ENCODE measurements around the gene MICAL2. TPM values are rescaled to one million over a fixed set of nuclear protein-coding genes. Genes with fewer than 3 reads are reported as not detected.
A peak's percentile ranks its signal among the peaks of the same experiment; 100 is the strongest.

MICAL2 gene
- total RNA-seq, 1 donor from 2014 or later, result 79.6 TPM

GRCh38 chr11:12200991-12201985 is 90.9 kb downstream of the MICAL2 start:
- peak; percentile 69 to 100 for DNase-seq (ENCODE audit: low read depth in 2 of 2)

- no peak for DNase-seq (ENCODE audit: low read depth in 2 of 2)
Measured at GRCh38 chr11:12202661-12203310, 92.4 kb downstream of the MICAL2 start.

GRCh38 chr11:12204506-12204905 is 94.1 kb downstream of the MICAL2 start:
- DNase-seq (ENCODE audit: low read depth in 2 of 2), result no peak

- no peak for DNase-seq (ENCODE audit: low read depth in 2 of 2)
Measured at GRCh38 chr11:12205330-12205729, 94.9 kb downstream of the MICAL2 start.

GRCh38 chr11:12206529-12206928 is 96.1 kb downstream of the MICAL2 start:
- DNase-seq (ENCODE audit: low read depth in 2 of 2), result no peak

- no peak for DNase-seq (ENCODE audit: low read depth in 2 of 2)
Measured at GRCh38 chr11:12207384-12208150, 97.2 kb downstream of the MICAL2 start.

GRCh38 chr11:12209096-12209495 is 98.7 kb downstream of the MICAL2 start:
- no peak for DNase-seq (ENCODE audit: low read depth in 2 of 2)

DNA sequence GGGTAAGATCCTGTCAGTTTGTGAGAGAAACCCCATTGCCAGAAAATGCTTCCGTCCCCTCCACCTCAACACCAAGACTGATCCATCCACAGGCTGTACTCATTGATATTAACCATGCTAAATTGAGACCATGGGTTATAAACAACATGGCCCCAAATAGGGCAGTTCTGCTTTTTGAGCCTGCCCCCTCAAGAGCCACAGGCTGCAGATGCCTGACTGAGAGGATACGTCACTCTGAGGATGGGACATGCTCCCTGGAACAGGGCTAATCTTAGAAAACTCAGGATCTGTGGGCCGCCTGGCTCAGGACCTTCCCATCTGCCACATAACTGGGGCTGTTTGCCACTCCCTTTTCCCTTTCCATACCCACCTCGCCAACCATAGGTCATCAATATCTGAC is 99.8 kb downstream of the MICAL2 start:
- no peak for DNase-seq (ENCODE audit: low read depth in 2 of 2)

DNA sequence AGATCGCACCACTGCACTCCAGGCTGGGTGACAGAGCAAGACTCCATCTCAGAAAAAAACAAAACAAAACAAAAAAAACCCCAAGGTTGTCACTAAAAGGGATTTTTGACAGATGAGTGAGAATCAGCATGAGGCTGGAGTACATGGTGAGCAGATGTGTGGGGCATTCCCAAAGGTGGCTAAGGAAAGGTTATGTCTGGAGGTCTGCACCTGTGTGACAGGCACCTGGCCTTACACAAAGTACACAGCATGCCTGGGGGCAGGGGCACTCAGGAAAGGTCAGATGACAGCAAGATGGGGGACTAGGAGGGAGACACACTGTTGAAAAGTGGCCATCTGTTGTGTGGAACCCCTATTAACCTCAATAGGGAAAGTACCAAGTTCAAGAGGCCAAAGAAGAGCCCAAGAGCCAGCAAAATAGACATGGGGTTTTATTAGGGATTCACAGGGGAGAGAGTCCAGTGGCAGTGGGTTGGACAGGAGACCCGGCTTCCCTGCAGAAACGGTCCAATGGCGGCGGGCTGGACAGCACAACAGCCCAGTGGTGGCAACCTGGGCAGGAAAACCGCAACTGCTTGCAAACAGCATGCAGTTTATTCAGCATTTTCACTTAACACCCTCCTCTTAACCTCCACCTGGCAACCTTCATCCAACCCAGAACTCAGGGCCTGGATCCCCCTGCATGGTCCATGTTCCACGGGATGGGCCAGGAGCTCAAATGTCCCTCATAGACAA is 101.1 kb downstream of the MICAL2 start:
- DNase-seq (ENCODE audit: low read depth in 2 of 2), result no peak

GRCh38 chr11:12212174-12212820 is 101.9 kb downstream of the MICAL2 start:
- no peak for DNase-seq (ENCODE audit: low read depth in 2 of 2)

DNA sequence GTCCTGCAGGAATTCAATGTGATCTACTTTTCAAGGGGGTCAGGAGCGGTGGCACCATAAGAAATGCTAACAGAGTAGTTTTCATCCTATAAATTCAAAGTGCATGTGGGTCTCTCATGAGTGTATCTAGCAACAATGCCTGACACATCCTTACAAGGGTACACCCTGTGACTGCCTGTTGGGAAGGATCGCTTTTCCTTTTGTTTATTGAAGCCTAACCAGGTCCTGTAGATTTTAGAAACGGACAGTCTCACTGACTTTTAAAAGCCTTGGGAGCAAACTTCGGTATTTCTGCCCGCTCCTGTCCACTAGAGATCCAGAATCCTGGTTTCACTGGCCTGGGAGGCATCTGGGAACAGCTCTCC is 102.4 kb downstream of the MICAL2 start:
- no peak for DNase-seq (ENCODE audit: low read depth in 2 of 2)

DNA sequence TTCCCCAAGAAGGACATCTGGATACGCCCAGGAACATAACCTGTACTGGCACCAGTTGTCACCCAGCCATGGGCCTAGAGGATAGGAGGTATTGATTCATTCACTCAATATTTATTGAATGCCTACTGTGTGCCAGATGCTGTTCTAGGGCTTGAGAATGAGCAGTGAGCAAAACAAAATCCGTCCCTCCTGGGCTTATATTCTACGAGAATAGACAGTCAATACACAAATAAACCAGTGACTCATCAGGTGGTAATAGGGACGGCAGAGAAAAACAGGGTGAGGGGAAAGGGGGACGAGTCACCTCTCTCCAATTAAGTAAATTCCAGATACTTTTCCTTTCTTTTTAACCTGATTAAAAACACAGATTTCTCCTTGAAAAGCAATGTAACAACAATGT is 103.5 kb downstream of the MICAL2 start:
- peak in 1 of 2 donors; percentile 91 for DNase-seq (ENCODE audit: low read depth in 2 of 2)

GRCh38 chr11:12214751-12215150 is 104.4 kb downstream of the MICAL2 start:
- no peak for DNase-seq (ENCODE audit: low read depth in 2 of 2)

DNA sequence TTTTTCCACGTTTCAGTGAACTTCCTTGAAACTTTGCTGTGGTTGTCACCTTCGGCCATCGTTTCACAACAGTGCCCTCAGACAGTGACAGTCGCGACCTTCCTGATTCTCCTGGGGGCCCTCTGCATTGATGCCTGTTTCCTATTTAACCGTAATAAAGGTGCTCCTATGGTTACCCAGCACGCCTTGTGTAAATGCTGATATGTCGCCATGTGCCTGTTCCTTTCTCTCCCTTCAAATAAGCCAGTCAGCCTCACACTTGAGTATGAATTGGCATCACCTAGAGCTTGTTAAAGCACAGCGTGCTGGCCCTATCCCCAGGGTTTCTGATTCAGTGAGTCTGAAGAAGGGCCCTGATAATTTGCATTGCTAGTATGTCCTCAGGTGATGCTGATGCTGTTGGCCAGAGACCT is 104.8 kb downstream of the MICAL2 start:
- DNase-seq (ENCODE audit: low read depth in 2 of 2), result no peak

DNA sequence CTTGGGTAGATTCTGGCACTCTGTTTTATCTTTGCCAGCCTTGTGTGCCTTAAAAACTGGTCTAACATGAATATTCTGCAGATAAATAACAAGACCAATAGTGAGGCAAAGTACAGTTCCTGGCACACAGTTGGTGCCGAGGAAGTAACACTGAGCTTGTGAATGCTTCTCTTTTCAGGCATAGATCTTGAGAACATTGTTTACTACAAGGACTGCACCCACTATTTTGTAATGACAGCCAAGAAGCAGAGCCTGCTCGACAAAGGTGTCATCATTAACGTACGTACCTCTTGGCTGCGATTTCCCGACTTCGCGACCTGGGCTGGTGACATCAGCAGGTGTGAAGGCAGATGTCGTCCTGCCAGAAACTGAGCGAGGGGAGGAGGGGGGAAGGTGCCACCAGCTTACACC is 105.7 kb downstream of the MICAL2 start:
- DNase-seq (ENCODE audit: low read depth in 2 of 2), result no peak

DNA sequence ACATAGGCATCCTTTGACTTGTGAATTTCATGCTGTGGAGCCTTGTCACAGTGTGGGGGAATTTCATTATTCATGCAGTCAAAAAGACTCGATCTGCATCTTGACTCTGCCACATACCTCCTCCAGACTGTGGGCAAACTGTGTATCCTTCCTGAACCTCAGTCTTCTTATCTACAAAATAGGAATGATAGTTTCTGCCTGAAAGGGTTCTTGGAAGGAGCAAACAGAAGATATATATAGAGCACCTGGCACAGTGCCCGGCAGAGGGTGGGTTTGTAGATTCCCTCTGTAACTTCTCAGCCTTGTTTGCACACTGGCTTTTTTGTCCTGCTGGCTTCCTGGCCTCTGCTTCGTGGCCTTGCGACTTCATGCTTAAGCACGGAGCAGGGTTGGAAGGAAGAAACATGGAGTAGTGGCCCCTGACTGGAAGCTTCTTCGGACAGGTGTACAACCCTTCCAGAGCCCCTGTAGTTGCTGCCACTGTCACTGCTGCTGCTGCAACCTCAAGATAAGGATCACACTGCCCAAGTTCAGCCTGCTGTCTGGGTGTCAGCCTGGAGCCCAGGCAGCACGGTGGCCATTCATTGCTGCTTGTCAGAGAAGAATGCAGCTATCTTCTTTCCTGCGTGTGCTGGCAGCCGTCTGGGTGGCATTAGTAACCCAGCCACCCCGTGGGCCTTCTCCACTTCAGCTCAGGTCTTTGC is 106.4 kb downstream of the MICAL2 start:
- DNase-seq (ENCODE audit: low read depth in 2 of 2), result peak in 1 of 2 donors; percentile 70

GRCh38 chr11:12217879-12218278 is 107.5 kb downstream of the MICAL2 start:
- no peak for DNase-seq (ENCODE audit: low read depth in 2 of 2)

DNA sequence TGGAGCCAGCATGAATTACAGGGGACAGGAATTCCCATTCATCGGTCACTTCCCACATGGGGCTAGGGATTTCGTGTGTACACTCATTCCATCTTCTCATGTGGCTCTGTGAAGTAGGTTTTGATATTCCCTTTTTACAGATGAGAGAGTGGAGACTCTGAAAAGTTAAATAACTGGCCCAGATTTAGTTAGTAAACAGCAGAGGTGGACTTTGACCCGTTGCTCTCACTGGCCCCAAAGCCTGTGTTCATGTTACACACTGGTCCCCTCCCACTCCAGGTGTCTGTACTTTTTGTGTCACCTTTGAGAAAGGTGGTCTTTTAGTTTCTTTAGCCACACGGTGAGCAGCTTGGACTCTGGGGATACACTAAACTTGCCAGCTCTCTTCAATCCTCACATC is 108.5 kb downstream of the MICAL2 start:
- peak in 1 of 2 donors; percentile 33 for DNase-seq (ENCODE audit: low read depth in 2 of 2)

- DNase-seq (ENCODE audit: low read depth in 2 of 2), result peak in 1 of 2 donors; percentile 62
Measured at GRCh38 chr11:12219757-12220156, 109.4 kb downstream of the MICAL2 start.

- peak in 1 of 2 donors; percentile 33 for DNase-seq (ENCODE audit: low read depth in 2 of 2)
Measured at GRCh38 chr11:12220305-12220704, 109.9 kb downstream of the MICAL2 start.
